Neural cell (in vitro differentiated cells): ENCODE results near the gene GPANK1. TPM values are rescaled to one million over a fixed set of nuclear protein-coding genes. Genes with fewer than 3 reads are reported as not detected.
A peak's percentile ranks its signal among the peaks of the same experiment; 100 is the strongest.

ENCODE experiments used
- H2AFZ ChIP-seq: fragments of 200-600, 300-800 bp; sonication (generic), shearing (Covaris generic); 2 replicates; pipeline ENCODE4 v1.6.0; 2014; ENCODE audit warnings: low read depth, mild to moderate bottlenecking, antibody characterized with exemption, low read length, moderate library complexity
- H3F3A ChIP-seq: fragments of 200-600 bp; shearing (Covaris generic); 2 replicates; pipeline ENCODE4 v1.6.1; 2016; ENCODE audit warnings: mild to moderate bottlenecking, moderate library complexity, mixed read lengths, antibody characterized with exemption, low read length; ENCODE audit not compliant: insufficient read depth, poor library complexity, severe bottlenecking
- H3K27ac ChIP-seq: fragments of 200-600, 300-800 bp; sonication (generic), shearing (Covaris generic); 2 replicates; pipeline ENCODE4 v1.5.1; 2014; ENCODE audit warnings: mild to moderate bottlenecking, low read length, moderate library complexity
- H3K27me3 ChIP-seq: fragments of 300-800, 200-600 bp; sonication (generic), shearing (Covaris generic); 2 replicates; pipeline ENCODE4 v1.6.0; 2014; ENCODE audit warnings: mild to moderate bottlenecking, low read depth, low read length, moderate library complexity; ENCODE audit not compliant: insufficient read depth
- H3K36me3 ChIP-seq: fragments of 300-800, 200-600 bp; sonication (generic), shearing (Covaris generic); 2 replicates; pipeline ENCODE4 v1.5.1; 2014; ENCODE audit warnings: mild to moderate bottlenecking, antibody characterized with exemption, low read length, moderate library complexity; ENCODE audit not compliant: insufficient read depth
- H3K4me2 ChIP-seq: fragments of 300-800, 200-600 bp; sonication (generic), shearing (Covaris generic); 2 replicates; pipeline ENCODE4 v1.6.0; 2014; ENCODE audit warnings: mild to moderate bottlenecking, low read length
- H3K4me3 ChIP-seq: fragments of 300-800, 200-600 bp; sonication (generic), shearing (Covaris generic); 2 replicates; pipeline ENCODE4 v1.5.1; 2014; ENCODE audit warnings: mild to moderate bottlenecking, low read length, moderate library complexity
- H3K79me2 ChIP-seq: fragments of 200-600 bp; shearing (Covaris generic); replicated peaks from 2 replicates; pipeline ENCODE4 v1.6.0; 2014; ENCODE audit warnings: mild to moderate bottlenecking, low read length, moderate library complexity; ENCODE audit not compliant: insufficient read depth
- H3K9ac ChIP-seq: fragments of 300-800, 200-600 bp; sonication (generic), shearing (Covaris generic); 2 replicates; pipeline ENCODE4 v1.6.1; 2016; ENCODE audit warnings: mild to moderate bottlenecking, low read length, mixed read lengths
- H3K9me2 ChIP-seq: fragments of 200-600 bp; shearing (Covaris generic); 2 replicates; pipeline ENCODE4 v1.6.1; 2016; ENCODE audit warnings: mild to moderate bottlenecking, low read length, mixed read lengths; ENCODE audit not compliant: insufficient read depth
- H3K9me3 ChIP-seq: fragments of 200-600, 300-800 bp; sonication (generic), shearing (Covaris generic); 2 replicates; pipeline ENCODE4 v1.6.1; 2016; ENCODE audit warnings: mild to moderate bottlenecking, mixed run types, low read length, moderate library complexity, mixed read lengths
- H4K20me1 ChIP-seq: fragments of 200-600 bp; shearing (Covaris generic); 2 replicates; pipeline ENCODE4 v1.6.1; 2016; ENCODE audit warnings: mild to moderate bottlenecking, mixed run types; ENCODE audit not compliant: insufficient read depth
- EP300 ChIP-seq: fragments of 450-650 bp; conservative IDR thresholded peaks from 2 replicates; pipeline ENCODE4 v1.6.1; 2014; ENCODE audit warnings: antibody characterized with exemption, mild to moderate bottlenecking, moderate library complexity; ENCODE audit not compliant: poor library complexity, severe bottlenecking
- EZH2 ChIP-seq: fragments of 200-600, 300-800 bp; shearing (Covaris generic), sonication (generic); IDR thresholded peaks from 2 replicates; pipeline ENCODE4 v1.6.1; 2014; ENCODE audit warnings: antibody characterized with exemption, low read length, borderline replicate concordance, mild to moderate bottlenecking; ENCODE audit not compliant: insufficient read depth, poor library complexity, severe bottlenecking
- MXI1 ChIP-seq: fragments of 450-650 bp; conservative IDR thresholded peaks from 2 replicates; pipeline ENCODE4 v1.6.1; 2014; ENCODE audit warnings: antibody characterized with exemption, mild to moderate bottlenecking; ENCODE audit not compliant: poor library complexity, severe bottlenecking
- POLR2AphosphoS5 ChIP-seq: IDR thresholded peaks from 2 replicates; pipeline ENCODE4 v1.6.1; 2012
- RAD21 ChIP-seq: fragments of 450-650 bp; conservative IDR thresholded peaks from 2 replicates; pipeline ENCODE4 v1.6.1; 2014; ENCODE audit warnings: antibody characterized with exemption, mild to moderate bottlenecking, moderate library complexity
- SMC3 ChIP-seq: fragments of 450-650 bp; conservative IDR thresholded peaks from 2 replicates; pipeline ENCODE4 v1.6.1; 2014; ENCODE audit warnings: antibody characterized with exemption, mild to moderate bottlenecking, moderate library complexity; ENCODE audit not compliant: poor library complexity
- TAF1 ChIP-seq: IDR thresholded peaks from 2 replicates; pipeline ENCODE4 v1.6.1; 2012; ENCODE audit warnings: low read depth
- polyA plus RNA-seq: library from polyadenylated mRNA; depleted of rRNA; stranded (reverse); fragments of >200 nt; gene quantifications from 2 replicates; pipeline ENCODE4 v1.2.3, GENCODE V29; 2014
- TF ChIP-seq, protein P1 (sequence below): IDR thresholded peaks from 2 replicates; pipeline ENCODE4 v1.6.1; 2012; ENCODE audit warnings: borderline replicate concordance
- TF ChIP-seq, protein P2 (sequence below): fragments of 450-650 bp; IDR thresholded peaks from 2 replicates; pipeline ENCODE4 v1.5.1; 2014; ENCODE audit warnings: antibody characterized with exemption, mild to moderate bottlenecking, moderate library complexity; ENCODE audit not compliant: poor library complexity, severe bottlenecking

GPANK1 gene
- polyA plus RNA-seq, 1 donor from 2014 or later = 18.4 TPM

DNA sequence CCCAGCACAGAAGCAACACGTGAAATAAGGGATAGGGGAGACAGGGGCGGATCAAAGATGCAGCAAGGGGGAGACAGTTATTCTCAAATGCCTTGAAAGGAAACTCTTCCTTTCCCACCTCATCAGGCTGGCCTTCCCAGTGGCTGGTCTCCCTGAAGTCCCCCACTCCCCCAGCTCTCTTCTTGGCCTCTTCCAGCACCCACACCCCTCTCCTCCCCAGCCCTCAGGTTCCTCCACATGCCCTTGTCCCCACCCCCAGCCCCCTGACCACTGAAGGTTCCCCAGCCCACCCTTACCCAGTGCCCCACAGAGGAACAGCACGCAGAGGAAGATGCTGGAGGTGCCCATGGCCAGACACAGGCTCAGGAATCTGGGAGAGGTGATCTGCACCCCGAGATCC is 48.7 kb upstream of the GPANK1 start:
- Histone ChIP-seq H3K4me2 (no peak overlapping the region), H2AFZ (no peak overlapping the region), H3K9me3 (no peaks in the 10 kb centered on the region), H3F3A (no peaks in the 10 kb centered on the region), H3K27ac (peak overlapping the region; percentile 12), H3K27me3 (no peaks in the 10 kb centered on the region), H4K20me1 (no peaks in the 10 kb centered on the region), H3K9ac (peak overlapping the region; percentile 48), H3K79me2 (no peaks in the 10 kb centered on the region), H3K4me3 (peak overlapping the region; percentile 23), H3K36me3 (no peaks in the 10 kb centered on the region), H3K9me2 (no peaks in the 10 kb centered on the region)
- TF ChIP-seq MXI1 (no peak), EP300 (no peak), EZH2 (no peak), RAD21 (no peak), SMC3 (no peak), TAF1 (no peak), POLR2AphosphoS5 (no peak)
- TF ChIP-seq, protein P1, sequence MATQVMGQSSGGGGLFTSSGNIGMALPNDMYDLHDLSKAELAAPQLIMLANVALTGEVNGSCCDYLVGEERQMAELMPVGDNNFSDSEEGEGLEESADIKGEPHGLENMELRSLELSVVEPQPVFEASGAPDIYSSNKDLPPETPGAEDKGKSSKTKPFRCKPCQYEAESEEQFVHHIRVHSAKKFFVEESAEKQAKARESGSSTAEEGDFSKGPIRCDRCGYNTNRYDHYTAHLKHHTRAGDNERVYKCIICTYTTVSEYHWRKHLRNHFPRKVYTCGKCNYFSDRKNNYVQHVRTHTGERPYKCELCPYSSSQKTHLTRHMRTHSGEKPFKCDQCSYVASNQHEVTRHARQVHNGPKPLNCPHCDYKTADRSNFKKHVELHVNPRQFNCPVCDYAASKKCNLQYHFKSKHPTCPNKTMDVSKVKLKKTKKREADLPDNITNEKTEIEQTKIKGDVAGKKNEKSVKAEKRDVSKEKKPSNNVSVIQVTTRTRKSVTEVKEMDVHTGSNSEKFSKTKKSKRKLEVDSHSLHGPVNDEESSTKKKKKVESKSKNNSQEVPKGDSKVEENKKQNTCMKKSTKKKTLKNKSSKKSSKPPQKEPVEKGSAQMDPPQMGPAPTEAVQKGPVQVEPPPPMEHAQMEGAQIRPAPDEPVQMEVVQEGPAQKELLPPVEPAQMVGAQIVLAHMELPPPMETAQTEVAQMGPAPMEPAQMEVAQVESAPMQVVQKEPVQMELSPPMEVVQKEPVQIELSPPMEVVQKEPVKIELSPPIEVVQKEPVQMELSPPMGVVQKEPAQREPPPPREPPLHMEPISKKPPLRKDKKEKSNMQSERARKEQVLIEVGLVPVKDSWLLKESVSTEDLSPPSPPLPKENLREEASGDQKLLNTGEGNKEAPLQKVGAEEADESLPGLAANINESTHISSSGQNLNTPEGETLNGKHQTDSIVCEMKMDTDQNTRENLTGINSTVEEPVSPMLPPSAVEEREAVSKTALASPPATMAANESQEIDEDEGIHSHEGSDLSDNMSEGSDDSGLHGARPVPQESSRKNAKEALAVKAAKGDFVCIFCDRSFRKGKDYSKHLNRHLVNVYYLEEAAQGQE = no peak
- TF ChIP-seq, protein P2, sequence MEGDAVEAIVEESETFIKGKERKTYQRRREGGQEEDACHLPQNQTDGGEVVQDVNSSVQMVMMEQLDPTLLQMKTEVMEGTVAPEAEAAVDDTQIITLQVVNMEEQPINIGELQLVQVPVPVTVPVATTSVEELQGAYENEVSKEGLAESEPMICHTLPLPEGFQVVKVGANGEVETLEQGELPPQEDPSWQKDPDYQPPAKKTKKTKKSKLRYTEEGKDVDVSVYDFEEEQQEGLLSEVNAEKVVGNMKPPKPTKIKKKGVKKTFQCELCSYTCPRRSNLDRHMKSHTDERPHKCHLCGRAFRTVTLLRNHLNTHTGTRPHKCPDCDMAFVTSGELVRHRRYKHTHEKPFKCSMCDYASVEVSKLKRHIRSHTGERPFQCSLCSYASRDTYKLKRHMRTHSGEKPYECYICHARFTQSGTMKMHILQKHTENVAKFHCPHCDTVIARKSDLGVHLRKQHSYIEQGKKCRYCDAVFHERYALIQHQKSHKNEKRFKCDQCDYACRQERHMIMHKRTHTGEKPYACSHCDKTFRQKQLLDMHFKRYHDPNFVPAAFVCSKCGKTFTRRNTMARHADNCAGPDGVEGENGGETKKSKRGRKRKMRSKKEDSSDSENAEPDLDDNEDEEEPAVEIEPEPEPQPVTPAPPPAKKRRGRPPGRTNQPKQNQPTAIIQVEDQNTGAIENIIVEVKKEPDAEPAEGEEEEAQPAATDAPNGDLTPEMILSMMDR = no peak

DNA sequence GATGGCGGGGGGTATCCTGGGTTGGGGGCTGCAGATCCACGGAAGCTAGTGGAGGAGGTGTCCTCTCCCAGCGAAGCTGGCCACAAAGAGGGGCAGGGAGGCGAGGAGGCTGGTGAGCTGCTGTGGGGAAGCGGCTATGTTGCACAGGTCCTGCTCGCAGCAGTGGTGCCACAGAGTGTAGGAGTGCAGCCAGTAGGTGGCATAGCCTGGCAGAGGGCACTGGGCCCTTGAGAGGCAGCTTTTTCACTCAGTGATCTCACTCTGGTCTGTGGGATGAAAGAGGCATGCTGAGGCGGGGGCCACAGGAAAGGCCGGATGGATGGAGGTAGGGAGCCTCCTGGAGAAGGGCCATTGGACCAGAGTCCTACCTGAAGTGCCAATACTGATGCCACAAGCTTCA is 47.5 kb upstream of the GPANK1 start:
- no peaks in the 10 kb centered on the region for H3K36me3 ChIP-seq
- no peaks in the 10 kb centered on the region for H3K9me3 ChIP-seq
- TF ChIP-seq, protein P1 = no peak
- TF ChIP-seq MXI1 = no peak
- TF ChIP-seq RAD21 = no peak
- no peak for TF ChIP-seq EZH2
- TF ChIP-seq, protein P2 = no peak
- no peak for TF ChIP-seq POLR2AphosphoS5
- no peak for TF ChIP-seq EP300
- no peaks in the 10 kb centered on the region for H4K20me1 ChIP-seq
- H3K27me3 ChIP-seq = no peaks in the 10 kb centered on the region
- H2AFZ ChIP-seq = no peak overlapping the region
- no peaks in the 10 kb centered on the region for H3F3A ChIP-seq
- H3K9me2 ChIP-seq = no peaks in the 10 kb centered on the region
- H3K4me3 ChIP-seq = no peak overlapping the region
- no peak overlapping the region for H3K4me2 ChIP-seq
- H3K27ac ChIP-seq = no peak overlapping the region
- H3K79me2 ChIP-seq = no peaks in the 10 kb centered on the region
- H3K9ac ChIP-seq = no peak overlapping the region
